NB4 (cell line): ENCODE measurements around the gene TEX51.

Experiments used
- MAX ChIP-seq: IDR thresholded peaks from 2 replicates; pipeline ENCODE4 v1.6.1; 2011; ENCODE audit warnings: low read depth, low read length
- POLR2A ChIP-seq: IDR thresholded peaks from 2 replicates; pipeline ENCODE4 v1.6.1; 2011; ENCODE audit warnings: mild to moderate bottlenecking; ENCODE audit not compliant: insufficient read length; ENCODE audit errors: extremely low read depth

DNA sequence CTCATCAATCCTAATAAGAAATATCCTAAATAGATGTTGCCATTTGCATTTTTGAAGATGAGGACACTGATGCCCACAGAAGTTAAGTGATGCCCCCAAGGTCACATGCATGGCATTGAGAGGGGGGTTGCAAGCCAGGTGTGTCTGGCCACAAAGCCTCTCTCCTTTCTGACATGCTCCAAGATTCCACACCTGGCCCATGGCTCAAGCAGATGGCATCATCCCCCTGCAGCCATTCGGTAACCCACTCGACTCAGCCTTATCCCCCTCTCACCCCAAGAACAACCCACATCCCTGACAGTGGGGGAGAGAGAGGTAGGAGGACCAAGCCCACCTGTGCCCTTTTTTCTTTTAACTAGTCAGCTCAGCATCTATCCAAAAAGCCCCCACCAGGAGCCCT, 16.5 kb upstream of the TEX51 start:
- TF ChIP-seq MAX (no peak), POLR2A (no peak)
